ENCODE results near the gene TMEM231. TPM values are rescaled to one million over a fixed set of nuclear protein-coding genes. Genes with fewer than 3 reads are reported as not detected.

TMEM231 gene
- total and polyA plus RNA-seq, 9 of the 15 experiments (the other 6 are each of a cell fraction or from before 2014, with no cell fraction given), result 1.6 to 27.6 (median 9.1) TPM

GRCh38 chr16:75578725-75579124 lies 22.7 kb upstream of the TMEM231 start (continued):
- TF ChIP-seq, protein P1, sequence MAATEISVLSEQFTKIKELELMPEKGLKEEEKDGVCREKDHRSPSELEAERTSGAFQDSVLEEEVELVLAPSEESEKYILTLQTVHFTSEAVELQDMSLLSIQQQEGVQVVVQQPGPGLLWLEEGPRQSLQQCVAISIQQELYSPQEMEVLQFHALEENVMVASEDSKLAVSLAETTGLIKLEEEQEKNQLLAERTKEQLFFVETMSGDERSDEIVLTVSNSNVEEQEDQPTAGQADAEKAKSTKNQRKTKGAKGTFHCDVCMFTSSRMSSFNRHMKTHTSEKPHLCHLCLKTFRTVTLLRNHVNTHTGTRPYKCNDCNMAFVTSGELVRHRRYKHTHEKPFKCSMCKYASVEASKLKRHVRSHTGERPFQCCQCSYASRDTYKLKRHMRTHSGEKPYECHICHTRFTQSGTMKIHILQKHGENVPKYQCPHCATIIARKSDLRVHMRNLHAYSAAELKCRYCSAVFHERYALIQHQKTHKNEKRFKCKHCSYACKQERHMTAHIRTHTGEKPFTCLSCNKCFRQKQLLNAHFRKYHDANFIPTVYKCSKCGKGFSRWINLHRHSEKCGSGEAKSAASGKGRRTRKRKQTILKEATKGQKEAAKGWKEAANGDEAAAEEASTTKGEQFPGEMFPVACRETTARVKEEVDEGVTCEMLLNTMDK (IDR thresholded peaks at IDR 0.05; ENCODE audit: borderline replicate concordance, insufficient read depth, low read depth, low read length, poor library complexity, severe bottlenecking), result no peak
- TF ChIP-seq DACH1 (IDR thresholded peaks at IDR 0.05; ENCODE audit: partially characterized antibody), result no peak
- no peak for TF ChIP-seq FIP1L1 (IDR thresholded peaks at IDR 0.05; ENCODE audit: low read depth, low read length, poor library complexity, severe bottlenecking)
- TF ChIP-seq NFATC3 (IDR thresholded peaks at IDR 0.05), result peak; percentile 93
- TF ChIP-seq GABPA (tag; conservative IDR thresholded peaks at IDR 0.05; ENCODE audit: low read depth), result 0 out of 2 replicates have a peak, but pooled peaks have one; percentile 17
- TF ChIP-seq NELFE (IDR thresholded peaks at IDR 0.05; ENCODE audit: insufficient read depth, insufficient read length), result no peak
- TF ChIP-seq, protein P2, sequence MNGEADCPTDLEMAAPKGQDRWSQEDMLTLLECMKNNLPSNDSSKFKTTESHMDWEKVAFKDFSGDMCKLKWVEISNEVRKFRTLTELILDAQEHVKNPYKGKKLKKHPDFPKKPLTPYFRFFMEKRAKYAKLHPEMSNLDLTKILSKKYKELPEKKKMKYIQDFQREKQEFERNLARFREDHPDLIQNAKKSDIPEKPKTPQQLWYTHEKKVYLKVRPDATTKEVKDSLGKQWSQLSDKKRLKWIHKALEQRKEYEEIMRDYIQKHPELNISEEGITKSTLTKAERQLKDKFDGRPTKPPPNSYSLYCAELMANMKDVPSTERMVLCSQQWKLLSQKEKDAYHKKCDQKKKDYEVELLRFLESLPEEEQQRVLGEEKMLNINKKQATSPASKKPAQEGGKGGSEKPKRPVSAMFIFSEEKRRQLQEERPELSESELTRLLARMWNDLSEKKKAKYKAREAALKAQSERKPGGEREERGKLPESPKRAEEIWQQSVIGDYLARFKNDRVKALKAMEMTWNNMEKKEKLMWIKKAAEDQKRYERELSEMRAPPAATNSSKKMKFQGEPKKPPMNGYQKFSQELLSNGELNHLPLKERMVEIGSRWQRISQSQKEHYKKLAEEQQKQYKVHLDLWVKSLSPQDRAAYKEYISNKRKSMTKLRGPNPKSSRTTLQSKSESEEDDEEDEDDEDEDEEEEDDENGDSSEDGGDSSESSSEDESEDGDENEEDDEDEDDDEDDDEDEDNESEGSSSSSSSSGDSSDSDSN (IDR thresholded peaks at IDR 0.05; ENCODE audit: borderline replicate concordance in 1 of 2, low read depth in 2 of 2, low read length in 2 of 2), result no peak
- no peak for TF ChIP-seq ZC3H11A (IDR thresholded peaks at IDR 0.05; ENCODE audit: low read depth, low read length)
- TF ChIP-seq, protein P3, sequence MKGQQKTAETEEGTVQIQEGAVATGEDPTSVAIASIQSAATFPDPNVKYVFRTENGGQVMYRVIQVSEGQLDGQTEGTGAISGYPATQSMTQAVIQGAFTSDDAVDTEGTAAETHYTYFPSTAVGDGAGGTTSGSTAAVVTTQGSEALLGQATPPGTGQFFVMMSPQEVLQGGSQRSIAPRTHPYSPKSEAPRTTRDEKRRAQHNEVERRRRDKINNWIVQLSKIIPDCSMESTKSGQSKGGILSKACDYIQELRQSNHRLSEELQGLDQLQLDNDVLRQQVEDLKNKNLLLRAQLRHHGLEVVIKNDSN (CRISPR knock-in tag; IDR thresholded peaks at IDR 0.05), result no peak
- no peak for TF ChIP-seq ZNF76 (CRISPR knock-in tag; IDR thresholded peaks at IDR 0.05; ENCODE audit: borderline replicate concordance)
- TF ChIP-seq, protein P4, sequence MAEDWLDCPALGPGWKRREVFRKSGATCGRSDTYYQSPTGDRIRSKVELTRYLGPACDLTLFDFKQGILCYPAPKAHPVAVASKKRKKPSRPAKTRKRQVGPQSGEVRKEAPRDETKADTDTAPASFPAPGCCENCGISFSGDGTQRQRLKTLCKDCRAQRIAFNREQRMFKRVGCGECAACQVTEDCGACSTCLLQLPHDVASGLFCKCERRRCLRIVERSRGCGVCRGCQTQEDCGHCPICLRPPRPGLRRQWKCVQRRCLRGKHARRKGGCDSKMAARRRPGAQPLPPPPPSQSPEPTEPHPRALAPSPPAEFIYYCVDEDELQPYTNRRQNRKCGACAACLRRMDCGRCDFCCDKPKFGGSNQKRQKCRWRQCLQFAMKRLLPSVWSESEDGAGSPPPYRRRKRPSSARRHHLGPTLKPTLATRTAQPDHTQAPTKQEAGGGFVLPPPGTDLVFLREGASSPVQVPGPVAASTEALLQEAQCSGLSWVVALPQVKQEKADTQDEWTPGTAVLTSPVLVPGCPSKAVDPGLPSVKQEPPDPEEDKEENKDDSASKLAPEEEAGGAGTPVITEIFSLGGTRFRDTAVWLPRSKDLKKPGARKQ (CRISPR knock-in tag; IDR thresholded peaks at IDR 0.05), result no peak
- TF ChIP-seq CEBPZ (IDR thresholded peaks at IDR 0.05; ENCODE audit: borderline replicate concordance, low read depth, low read length), result no peak
